ENCODE data around the gene MTO1. TPM values are rescaled to one million over a fixed set of nuclear protein-coding genes. Genes with fewer than 3 reads are reported as not detected.
"Not testable (repeated sequence)": the region's sequence is repeated elsewhere in the genome, so short reads cannot be mapped to it uniquely, and the experiment has no call there.

Gene MTO1
- polyA plus RNA-seq, 1 donor: 20.3 TPM

DNA sequence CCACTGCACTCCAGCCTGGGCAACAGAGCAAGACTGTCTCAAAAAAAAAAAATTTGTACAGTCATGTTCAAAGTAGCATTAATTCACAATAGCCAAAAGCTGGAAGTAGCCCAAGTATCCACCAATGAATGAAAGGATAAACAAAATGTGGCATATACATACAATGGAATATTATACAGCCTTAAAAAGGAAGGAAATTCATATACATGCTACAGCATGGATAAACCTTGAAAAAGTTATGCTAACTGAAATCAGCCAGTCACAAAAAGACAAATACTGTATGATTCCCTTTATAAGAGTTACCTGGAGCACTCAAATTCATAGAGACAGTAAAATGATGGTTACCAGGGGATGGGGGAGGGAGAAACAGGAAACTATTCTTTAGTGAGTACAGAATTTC is 43.6 kb downstream of the MTO1 start:
- no peak for DNase-seq

DNA sequence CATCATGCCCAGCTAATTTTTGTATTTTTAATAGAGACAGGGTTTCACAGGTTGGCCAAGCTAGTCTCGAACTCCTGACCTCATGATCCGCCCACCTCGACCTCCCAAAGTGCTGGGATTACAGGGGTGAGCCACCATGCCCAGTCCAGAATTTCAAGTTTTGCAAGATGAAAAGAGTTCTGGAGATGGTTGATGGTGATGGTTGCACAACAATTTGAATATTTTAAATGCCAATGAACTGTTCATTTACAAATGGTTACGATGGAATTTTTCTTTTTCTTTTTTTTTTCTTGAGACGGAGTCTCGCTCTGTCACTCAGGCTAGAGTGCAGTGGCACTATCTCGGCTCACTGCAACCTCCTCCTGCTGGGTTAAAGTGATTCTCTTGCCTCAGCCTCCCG is 44.2 kb downstream of the MTO1 start:
- DNase-seq: not testable (repeated sequence)

- DNase-seq: no peak
These were observed 44.7 kb downstream of the MTO1 start for GRCh38 chr6:73506246-73506645.

GRCh38 chr6:73508776-73509175 is 47.2 kb downstream of the MTO1 start:
- DNase-seq: no peak

DNA sequence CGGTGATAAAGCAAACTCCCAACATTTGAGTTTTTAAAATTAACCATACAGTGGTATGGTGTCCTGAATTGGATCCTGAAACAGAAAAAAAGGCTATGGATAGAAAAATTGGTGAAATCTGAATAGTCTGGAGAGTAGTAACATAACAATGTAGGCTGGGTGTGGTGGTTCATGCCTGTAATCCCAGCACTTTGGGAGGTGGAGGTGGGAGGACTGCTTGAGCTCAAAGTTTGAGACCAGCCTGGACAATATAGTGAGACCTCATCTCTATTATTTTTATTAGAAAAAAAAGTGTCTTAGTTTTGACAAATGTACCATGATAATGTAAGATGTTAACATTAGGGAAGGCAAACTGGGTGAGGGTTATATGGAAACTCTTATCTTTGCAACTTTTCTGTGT is 48.3 kb downstream of the MTO1 start:
- DNase-seq: no peak

DNA sequence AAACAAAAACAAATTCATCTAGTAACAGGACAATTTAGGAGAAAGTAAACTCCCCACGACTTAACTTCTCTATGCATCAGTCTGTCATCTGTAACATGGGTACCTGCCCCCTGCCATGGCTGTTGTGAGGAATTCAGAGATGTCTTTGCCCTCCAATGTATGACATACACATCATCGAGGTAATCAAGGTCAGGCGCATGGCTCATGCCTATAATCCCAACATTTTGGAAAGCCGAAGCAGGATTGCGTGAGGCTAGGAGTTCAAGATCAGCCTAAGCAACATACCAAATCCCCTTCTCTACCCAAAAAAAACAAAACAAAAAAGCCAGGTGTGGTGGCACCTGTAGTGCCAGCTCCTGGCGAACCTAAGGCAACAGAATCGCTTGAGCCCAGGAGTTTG is 50.3 kb downstream of the MTO1 start:
- no peak for DNase-seq

GRCh38 chr6:73513496-73513854 is 51.9 kb downstream of the MTO1 start:
- DNase-seq: no peak

DNA sequence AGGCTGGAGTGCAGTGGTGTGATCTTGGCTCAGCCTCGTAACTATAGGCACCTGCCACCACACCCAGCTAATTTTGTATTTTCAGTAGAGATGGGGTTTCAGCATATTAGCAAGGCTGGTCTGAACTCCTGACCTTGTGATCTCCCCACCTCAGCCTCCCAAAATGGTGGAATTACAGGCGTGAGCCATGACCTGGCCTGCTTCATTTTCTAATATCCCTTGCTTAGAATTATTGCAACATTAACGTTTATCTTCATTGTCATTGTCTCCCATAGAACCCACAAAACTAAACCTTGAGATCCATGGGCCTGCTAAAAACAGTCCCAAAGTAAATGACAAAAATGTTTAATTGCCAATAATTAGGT is 53.2 kb downstream of the MTO1 start:
- no peak for DNase-seq

- DNase-seq: no peak
These were observed 53.7 kb downstream of the MTO1 start for GRCh38 chr6:73515204-73515655.

DNA sequence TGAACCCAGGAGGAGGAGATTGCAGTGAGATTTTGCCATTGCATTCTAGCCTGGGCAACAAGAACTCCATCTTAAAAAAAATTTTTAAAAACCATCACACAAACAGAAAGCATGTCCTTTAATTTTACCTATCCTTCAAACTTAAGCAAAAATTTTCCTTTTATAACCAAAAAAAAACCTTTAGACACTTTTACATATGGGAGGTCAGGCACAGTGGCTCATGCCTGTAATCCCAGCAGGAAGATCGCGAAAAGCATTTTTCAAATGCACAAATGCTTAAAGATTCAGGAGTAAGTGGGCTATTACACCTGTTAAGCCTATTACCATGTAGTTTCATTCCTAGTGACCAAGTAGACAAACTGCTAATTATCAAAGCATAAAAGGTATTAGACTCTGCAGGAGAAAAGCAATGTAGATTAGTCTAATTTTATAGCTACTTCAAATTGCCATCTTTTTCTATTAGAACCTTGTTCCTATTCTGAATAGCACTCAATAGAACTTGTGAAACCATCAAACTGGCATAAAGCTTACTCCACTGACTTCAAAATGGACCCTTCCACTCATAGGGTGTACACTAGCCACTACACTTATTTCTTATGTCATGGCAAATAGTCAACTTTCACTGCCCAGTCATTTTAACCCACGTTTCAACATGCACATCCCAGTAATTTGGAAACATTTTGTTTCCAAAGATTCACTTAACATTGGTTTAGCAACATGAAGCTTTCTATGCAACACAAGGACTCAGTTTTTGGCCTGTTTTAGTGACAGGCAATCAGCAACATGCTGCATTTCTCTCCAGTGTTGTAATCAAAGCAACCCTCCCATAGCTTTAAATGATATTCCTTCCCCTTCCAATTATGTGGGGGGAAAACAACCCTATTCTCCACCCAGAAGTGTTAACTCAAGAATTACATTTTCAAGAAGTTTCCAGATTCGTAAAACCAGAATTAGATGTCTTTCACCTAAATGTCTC is 55.3 kb downstream of the MTO1 start:
- DNase-seq: no peak

GRCh38 chr6:73518100-73518981 is 56.8 kb downstream of the MTO1 start:
- not testable (repeated sequence) for DNase-seq

GRCh38 chr6:73518982-73519881 is 57.7 kb downstream of the MTO1 start:
- not testable (repeated sequence) for DNase-seq

- peak; percentile 71 for DNase-seq
These were observed 58.6 kb downstream of the MTO1 start for GRCh38 chr6:73519926-73520687.

DNA sequence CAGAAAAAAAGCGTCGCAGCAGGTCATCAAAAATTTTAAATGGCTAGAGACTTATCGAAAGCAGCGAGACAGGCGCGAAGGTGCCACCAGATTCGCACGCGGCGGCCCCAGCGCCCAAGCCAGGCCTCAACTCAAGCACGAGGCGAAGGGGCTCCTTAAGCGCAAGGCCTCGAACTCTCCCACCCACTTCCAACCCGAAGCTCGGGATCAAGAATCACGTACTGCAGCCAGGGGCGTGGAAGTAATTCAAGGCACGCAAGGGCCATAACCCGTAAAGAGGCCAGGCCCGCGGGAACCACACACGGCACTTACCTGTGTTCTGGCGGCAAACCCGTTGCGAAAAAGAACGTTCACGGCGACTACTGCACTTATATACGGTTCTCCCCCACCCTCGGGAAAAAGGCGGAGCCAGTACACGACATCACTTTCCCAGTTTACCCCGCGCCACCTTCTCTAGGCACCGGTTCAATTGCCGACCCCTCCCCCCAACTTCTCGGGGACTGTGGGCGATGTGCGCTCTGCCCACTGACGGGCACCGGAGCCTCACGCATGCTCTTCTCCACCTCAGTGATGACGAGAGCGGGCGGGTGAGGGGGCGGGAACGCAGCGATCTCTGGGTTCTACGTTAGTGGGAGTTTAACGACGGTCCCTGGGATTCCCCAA is 59.3 kb downstream of the MTO1 start, which contains the start of gene EEF1A1:
EEF1A1 (minus strand) TSS at position 345 of the 663 bp plus-strand sequence. CDS start 1,006 bp downstream, outside the sequence.
- peak; percentile 100 for DNase-seq

GRCh38 chr6:73521351-73521985 is 59.9 kb downstream of the MTO1 start:
- DNase-seq: peak; percentile 90

DNA sequence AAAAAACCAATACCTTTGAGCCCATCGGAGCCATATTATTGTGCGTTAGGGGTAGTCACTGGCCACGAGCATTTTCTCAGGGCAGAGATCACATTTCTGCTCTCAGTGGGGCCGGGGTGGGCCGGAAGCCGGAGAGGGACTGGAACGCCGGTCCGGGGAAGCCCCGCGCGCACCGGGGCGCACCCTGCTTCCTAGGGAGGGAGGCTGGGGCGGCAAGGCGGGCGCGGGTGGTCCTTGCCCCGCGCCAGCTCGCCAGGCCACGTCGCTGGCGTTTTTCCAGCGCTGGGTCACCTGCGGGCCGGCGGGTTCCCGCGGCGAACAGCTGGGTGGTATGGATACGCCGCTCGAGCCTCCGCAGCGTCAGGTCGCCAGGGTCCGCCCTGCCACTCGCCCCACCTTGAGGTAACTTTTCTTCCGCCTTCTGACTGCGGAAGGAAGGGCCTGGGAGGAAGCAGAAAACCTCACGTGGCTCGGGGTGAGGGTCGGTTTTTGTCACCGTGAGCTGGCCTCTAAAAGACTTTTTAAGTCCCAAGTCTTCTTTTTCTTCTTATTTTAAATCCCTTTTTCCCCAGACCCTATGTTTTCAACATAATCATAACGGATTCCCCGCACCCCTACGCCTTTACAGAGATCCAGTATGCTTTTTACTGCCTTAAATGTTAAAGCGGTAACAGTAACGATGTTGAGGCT is 62.0 kb downstream of the MTO1 start:
- DNase-seq: peak; percentile 72

- no peak for DNase-seq
These were observed 64.2 kb downstream of the MTO1 start for GRCh38 chr6:73525546-73526330.

GRCh38 chr6:73528897-73529296 is 67.4 kb downstream of the MTO1 start:
- DNase-seq: no peak

- DNase-seq: no peak
These were observed 70.8 kb downstream of the MTO1 start for GRCh38 chr6:73532293-73532692.
